SU-DHL-6 (cell line): Measurements from ENCODE around the gene PTPN1.

Experiments
- H2AFZ ChIP-seq: fragments of 200-600 bp; sonication (generic); 2 replicates; pipeline ENCODE4 v1.6.1; 2014; ENCODE audit warnings: low read depth, mild to moderate bottlenecking, moderate library complexity, mixed read lengths, antibody characterized with exemption, low read length; ENCODE audit not compliant: severe bottlenecking
- H3F3A ChIP-seq: fragments of 200-600 bp; shearing (Covaris generic); 2 replicates; pipeline ENCODE4 v1.6.0; 2016; ENCODE audit warnings: antibody characterized with exemption, mild to moderate bottlenecking; ENCODE audit not compliant: insufficient read depth
- H3K27ac ChIP-seq: fragments of 200-600 bp; sonication (generic); 2 replicates; pipeline ENCODE4 v1.5.1; 2016; ENCODE audit warnings: low read depth, mild to moderate bottlenecking, low read length, moderate library complexity, mixed read lengths
- H3K27me3 ChIP-seq: fragments of 200-600 bp; sonication (generic), shearing (Covaris generic); 2 replicates; pipeline ENCODE4 v1.6.0; 2014; ENCODE audit warnings: mild to moderate bottlenecking, low read length
- H3K36me3 ChIP-seq: fragments of 200-600 bp; sonication (generic); 2 replicates; pipeline ENCODE4 v1.6.1; 2014; ENCODE audit warnings: mild to moderate bottlenecking, low read length, mixed read lengths
- H3K4me2 ChIP-seq: fragments of 300-600, 200-600 bp; shearing (Covaris generic), sonication (generic); 2 replicates; pipeline ENCODE4 v1.6.0; 2014; ENCODE audit warnings: low read length, low read depth, mild to moderate bottlenecking; ENCODE audit not compliant: poor library complexity, severe bottlenecking
- H3K4me3 ChIP-seq: fragments of 200-600 bp; sonication (generic); 2 replicates; pipeline ENCODE4 v1.5.1; 2014; ENCODE audit warnings: antibody characterized with exemption, low read length, mild to moderate bottlenecking, mixed read lengths; ENCODE audit not compliant: insufficient read depth, poor library complexity, severe bottlenecking
- H3K79me2 ChIP-seq: fragments of 200-600 bp; sonication (generic); 2 replicates; pipeline ENCODE4 v1.6.1; 2014; ENCODE audit warnings: mild to moderate bottlenecking, low read length, moderate library complexity; ENCODE audit not compliant: insufficient read depth
- H3K9ac ChIP-seq: fragments of 200-600 bp; sonication (generic); 2 replicates; pipeline ENCODE4 v1.7.0; 2014; ENCODE audit warnings: mild to moderate bottlenecking, low read length
- H3K9me2 ChIP-seq: fragments of 200-600 bp; sonication (generic); replicated peaks from 2 replicates; pipeline ENCODE4 v1.6.1; 2014; ENCODE audit warnings: low read length; ENCODE audit not compliant: insufficient read depth
- H3K9me3 ChIP-seq: fragments of 200-600 bp; sonication (generic); 2 replicates; pipeline ENCODE4 v1.6.1; 2014; ENCODE audit warnings: low read length, mixed read lengths; ENCODE audit not compliant: insufficient read depth
- H4K20me1 ChIP-seq: fragments of 200-600 bp; sonication (generic); 2 replicates; pipeline ENCODE4 v1.6.1; 2014; ENCODE audit warnings: low read depth, mild to moderate bottlenecking, antibody characterized with exemption, low read length, moderate library complexity, mixed read lengths
- EZH2phosphoT487 ChIP-seq: fragments of 200-600 bp; sonication (generic), shearing (Covaris generic); conservative IDR thresholded peaks from 2 replicates; pipeline ENCODE4 v1.6.1; 2018; ENCODE audit warnings: mild to moderate bottlenecking, antibody characterized with exemption, low read length, moderate library complexity, mixed read lengths
- TF ChIP-seq, protein P1 (sequence below): fragments of 200-600 bp; sonication (generic); IDR thresholded peaks from one replicate; pipeline ENCODE4 v1.5.1; 2017; ENCODE audit warnings: antibody characterized with exemption, mild to moderate bottlenecking, low read length, moderate library complexity; ENCODE audit not compliant: insufficient read depth, poor library complexity, severe bottlenecking

Gene PTPN1

DNA sequence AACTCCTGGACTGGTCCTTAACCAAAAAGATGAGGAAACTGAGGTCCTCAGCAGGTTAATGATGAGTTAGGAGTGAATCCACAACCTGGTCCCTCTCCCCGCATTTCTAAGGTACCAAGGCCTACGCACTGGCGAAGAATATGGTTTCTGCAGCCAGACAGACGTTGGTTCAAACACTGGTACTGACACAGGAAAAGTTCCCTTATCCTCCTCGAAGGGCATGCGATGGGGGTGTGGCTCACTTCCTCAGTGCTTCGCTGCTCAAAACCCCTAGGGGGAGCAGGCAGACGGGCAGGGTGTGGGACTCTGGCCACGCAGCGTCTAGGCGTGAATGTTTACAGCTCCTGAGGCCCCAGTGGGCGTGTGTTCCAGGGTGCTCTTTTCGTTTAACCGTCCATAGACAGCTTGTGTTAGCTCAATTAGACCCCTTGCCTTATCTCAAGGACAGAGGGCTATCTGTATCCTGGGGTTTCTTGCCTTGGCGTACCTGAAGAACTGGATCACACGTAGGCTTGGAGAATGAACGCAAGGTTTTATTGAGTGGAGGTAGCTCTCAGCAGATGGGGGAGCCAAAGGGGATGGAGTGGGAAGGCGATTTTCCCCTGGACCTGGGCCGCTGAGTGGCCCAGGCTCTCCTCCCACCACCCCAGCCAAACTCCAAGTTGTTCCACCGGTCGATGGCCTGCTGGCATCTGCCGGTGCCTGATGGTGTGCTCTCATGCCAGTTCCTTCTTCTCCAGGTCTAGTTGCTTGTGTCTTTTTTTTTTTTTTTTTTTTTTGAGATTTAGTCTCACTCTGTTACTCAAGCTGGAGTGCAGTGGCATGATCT is 31.8 kb upstream of the PTPN1 start:
- Histone ChIP-seq H3K4me2 (no peak overlapping the region), H3K9me2 (no peaks in the 10 kb centered on the region), H3K27me3 (no peaks in the 10 kb centered on the region)

DNA sequence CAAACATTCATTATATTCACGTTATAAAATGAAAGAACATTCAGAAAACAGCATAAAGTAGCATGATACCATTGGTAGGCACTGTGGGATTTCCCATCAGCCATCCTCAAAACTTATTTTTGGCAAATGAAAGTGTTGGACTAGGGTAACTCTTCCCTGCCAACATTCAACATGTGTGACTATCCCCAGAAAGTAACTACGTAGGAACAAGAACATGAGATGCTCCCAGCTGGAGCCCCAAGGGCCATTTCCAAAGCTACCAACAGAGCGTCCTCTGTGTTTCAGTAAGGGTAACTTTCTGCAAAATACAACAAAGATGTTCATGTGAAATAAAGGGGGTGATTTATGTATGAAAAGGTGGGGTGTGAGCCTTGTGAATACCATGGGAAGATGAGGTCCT is 28.4 kb upstream of the PTPN1 start:
- no peaks in the 10 kb centered on the region for H3K36me3 ChIP-seq
- H3K9me2 ChIP-seq: no peaks in the 10 kb centered on the region
- H3K9me3 ChIP-seq: no peaks in the 10 kb centered on the region
- no peak overlapping the region for H3K4me2 ChIP-seq
- TF ChIP-seq, protein P1, sequence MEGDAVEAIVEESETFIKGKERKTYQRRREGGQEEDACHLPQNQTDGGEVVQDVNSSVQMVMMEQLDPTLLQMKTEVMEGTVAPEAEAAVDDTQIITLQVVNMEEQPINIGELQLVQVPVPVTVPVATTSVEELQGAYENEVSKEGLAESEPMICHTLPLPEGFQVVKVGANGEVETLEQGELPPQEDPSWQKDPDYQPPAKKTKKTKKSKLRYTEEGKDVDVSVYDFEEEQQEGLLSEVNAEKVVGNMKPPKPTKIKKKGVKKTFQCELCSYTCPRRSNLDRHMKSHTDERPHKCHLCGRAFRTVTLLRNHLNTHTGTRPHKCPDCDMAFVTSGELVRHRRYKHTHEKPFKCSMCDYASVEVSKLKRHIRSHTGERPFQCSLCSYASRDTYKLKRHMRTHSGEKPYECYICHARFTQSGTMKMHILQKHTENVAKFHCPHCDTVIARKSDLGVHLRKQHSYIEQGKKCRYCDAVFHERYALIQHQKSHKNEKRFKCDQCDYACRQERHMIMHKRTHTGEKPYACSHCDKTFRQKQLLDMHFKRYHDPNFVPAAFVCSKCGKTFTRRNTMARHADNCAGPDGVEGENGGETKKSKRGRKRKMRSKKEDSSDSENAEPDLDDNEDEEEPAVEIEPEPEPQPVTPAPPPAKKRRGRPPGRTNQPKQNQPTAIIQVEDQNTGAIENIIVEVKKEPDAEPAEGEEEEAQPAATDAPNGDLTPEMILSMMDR: no peak
- no peak for TF ChIP-seq EZH2phosphoT487
- no peaks in the 10 kb centered on the region for H3K27me3 ChIP-seq
- H3K4me3 ChIP-seq: no peak overlapping the region
- no peak overlapping the region for H3K9ac ChIP-seq
- H3F3A ChIP-seq: no peaks in the 10 kb centered on the region
- H3K79me2 ChIP-seq: no peaks in the 10 kb centered on the region
- H2AFZ ChIP-seq: no peak overlapping the region
- no peak overlapping the region for H3K27ac ChIP-seq
- H4K20me1 ChIP-seq: no peaks in the 10 kb centered on the region

More for the DNA sequence above, 31.8 kb upstream of the PTPN1 start:
- Histone ChIP-seq H3K79me2 (no peaks in the 10 kb centered on the region), H3K27ac (no peak overlapping the region), H3F3A (no peaks in the 10 kb centered on the region), H3K9ac (no peak overlapping the region), H3K36me3 (no peaks in the 10 kb centered on the region), H3K4me3 (no peak overlapping the region), H4K20me1 (no peaks in the 10 kb centered on the region), H3K9me3 (no peaks in the 10 kb centered on the region), H2AFZ (no peak overlapping the region)
- TF ChIP-seq EZH2phosphoT487: no peak
- TF ChIP-seq, protein P1: peak; percentile 55

DNA sequence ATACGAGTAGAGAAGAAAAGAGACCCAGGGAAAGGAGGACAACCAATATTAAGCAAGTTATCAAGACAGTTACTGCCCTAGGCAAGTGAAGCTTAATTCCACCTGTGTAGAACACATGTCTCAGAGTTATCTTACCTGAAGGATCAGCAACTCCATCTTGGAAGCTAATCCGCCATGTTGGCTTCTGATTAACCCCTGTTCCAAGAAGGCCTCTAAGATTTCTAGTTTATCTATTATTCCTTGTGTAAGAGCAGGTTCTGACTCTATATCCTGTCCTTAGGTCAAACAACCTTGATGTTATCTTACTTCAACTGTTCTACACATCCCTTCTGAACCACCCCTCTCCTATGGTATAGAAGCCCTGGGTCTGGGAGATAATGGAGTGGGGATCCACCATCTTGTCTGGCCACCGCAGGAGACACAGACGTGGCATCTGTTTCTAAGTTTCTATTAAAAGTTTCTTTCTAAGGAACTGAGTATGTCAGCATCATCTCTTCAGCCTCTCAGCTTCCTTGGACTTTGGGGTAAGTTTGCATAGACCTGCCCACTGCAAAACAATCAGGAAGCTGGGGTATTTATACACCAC is 27.7 kb upstream of the PTPN1 start:
- Histone ChIP-seq H3K9me3 (no peaks in the 10 kb centered on the region), H3F3A (no peaks in the 10 kb centered on the region), H3K27me3 (no peaks in the 10 kb centered on the region), H3K4me2 (no peak overlapping the region), H3K9me2 (no peaks in the 10 kb centered on the region), H3K79me2 (no peaks in the 10 kb centered on the region), H3K36me3 (no peaks in the 10 kb centered on the region), H2AFZ (no peak overlapping the region), H3K27ac (no peak overlapping the region), H3K4me3 (no peak overlapping the region), H3K9ac (no peak overlapping the region), H4K20me1 (no peaks in the 10 kb centered on the region)
- TF ChIP-seq, protein P1: no peak
- no peak for TF ChIP-seq EZH2phosphoT487
